GM12878 (cell line): ENCODE data around the gene DNAJC16. TPM values are rescaled to one million over a fixed set of nuclear protein-coding genes. Genes with fewer than 3 reads are reported as not detected.

Experiments
- ATAC-seq: fragments of 200-7000 bp; cut with Tn5 transposase; 3 replicates; pipeline ENCODE4 v1.9.1; 2020; ENCODE audit warnings: mild to moderate bottlenecking, moderate library complexity
- BruUV-seq: library from RNA; stranded (reverse); fragments of 400-500 nt; replicated peaks from 2 replicates; lab custom pipeline; 2021; lab: Mats Ljungman, UMichigan
- CTCF ChIA-PET: fragments of 300-600 bp; sonication (Branson Sonifier 250); formaldehyde crosslinking; extraction: SDS; loops from one replicate; lab custom pipeline; 2021; ENCODE audit warnings: inconsistent platforms; lab: Yijun Ruan, JAX
- POLR2A ChIA-PET: fragments of 350-600 bp; formaldehyde crosslinking; extraction: SDS; loops from one replicate; lab custom pipeline; 2021; ENCODE audit warnings: inconsistent platforms; lab: Charles Lee
- RAD21 ChIA-PET: fragments of 300-600 bp; sonication (Branson Sonifier 250); formaldehyde crosslinking; loops from one replicate; lab custom pipeline; 2023; ENCODE audit warnings: antibody characterized with exemption; ENCODE audit not compliant: unreplicated experiment; lab: Charles Lee
- SMC1A ChIA-PET: fragments of 300-600 bp; sonication (Branson Sonifier 250); formaldehyde crosslinking; loops from one replicate; lab custom pipeline; 2023; ENCODE audit not compliant: unreplicated experiment, uncharacterized antibody; lab: Charles Lee
- DNase-seq: peaks from one replicate; pipeline ENCODE4 v3.0.0-alpha.2; 2011; ENCODE audit warnings: low read depth, low spot score
- FAIRE-seq: peaks from 3 replicates; lab custom pipeline; 2011; peaks lifted over from hg19 to GRCh38; lab: Jason Lieb, UNC
- H2AFZ ChIP-seq: 2 replicates; pipeline ENCODE4 v1.6.0; 2011; ENCODE audit warnings: low read depth, low read length, control low read depth; ENCODE audit not compliant: control insufficient read depth
- H3K27ac ChIP-seq: 2 replicates; pipeline ENCODE4 v1.5.1; 2011; ENCODE audit warnings: control low read depth; ENCODE audit not compliant: control insufficient read depth, insufficient read depth
- H3K27me3 ChIP-seq, 2 experiments: replicated peaks in 1 of 2; 2 replicates each; pipeline versions ENCODE4 v1.6.0 to v1.6.1; 2011; ENCODE audit warnings: low read length in 1 of 2; ENCODE audit not compliant: control insufficient read depth in 2 of 2, insufficient read depth in 2 of 2
- H3K36me3 ChIP-seq, 2 experiments: 2 replicates each; pipeline ENCODE4 v1.5.1; 2011; ENCODE audit warnings: low read length in 1 of 2; ENCODE audit not compliant: control insufficient read depth in 2 of 2, insufficient read depth in 2 of 2
- H3K4me1 ChIP-seq: 2 replicates; pipeline ENCODE4 v1.6.1; 2011; ENCODE audit warnings: mild to moderate bottlenecking, low read length, moderate library complexity, mixed read lengths; ENCODE audit not compliant: control insufficient read depth, insufficient read depth
- H3K4me2 ChIP-seq: 2 replicates; pipeline ENCODE4 v1.6.0; 2011; ENCODE audit warnings: control low read depth; ENCODE audit not compliant: control insufficient read depth, insufficient read depth
- H3K4me3 ChIP-seq: fragments of 200-600 bp; sonication (generic); 2 replicates; pipeline ENCODE4 v1.5.1; 2016
- H3K79me2 ChIP-seq: 2 replicates; pipeline ENCODE4 v1.6.0; 2011; ENCODE audit warnings: low read length; ENCODE audit not compliant: control insufficient read depth, insufficient read depth
- H3K9ac ChIP-seq: 2 replicates; pipeline ENCODE4 v1.8.0; 2011; ENCODE audit warnings: low read length, control low read depth, mixed read lengths; ENCODE audit not compliant: control insufficient read depth, insufficient read depth
- H3K9me3 ChIP-seq: replicated peaks from 3 replicates; pipeline ENCODE4 v1.5.1; 2011; ENCODE audit warnings: mild to moderate bottlenecking, low read length; ENCODE audit not compliant: control insufficient read depth, insufficient read depth
- H4K20me1 ChIP-seq: 2 replicates; pipeline ENCODE4 v1.6.0; 2011; ENCODE audit not compliant: control insufficient read depth, insufficient read depth
- BACH1 ChIP-seq: fragments of 450-650 bp; IDR thresholded peaks from 2 replicates; pipeline ENCODE4 v1.6.1; 2017; ENCODE audit warnings: mild to moderate bottlenecking, borderline replicate concordance
- LARP7 ChIP-seq: fragments of 450-650 bp; IDR thresholded peaks from 2 replicates; pipeline ENCODE4 v1.6.1; 2017; ENCODE audit warnings: mild to moderate bottlenecking
- MTA2 ChIP-seq: fragments of 450-650 bp; IDR thresholded peaks from 2 replicates; pipeline ENCODE4 v1.6.1; 2016; ENCODE audit warnings: low read depth, mild to moderate bottlenecking, moderate library complexity
- MTA3 ChIP-seq: IDR thresholded peaks from 2 replicates; pipeline ENCODE4 v1.6.1; 2012; ENCODE audit warnings: low read length, inconsistent platforms, borderline replicate concordance
- NFIC ChIP-seq: IDR thresholded peaks from 2 replicates; pipeline ENCODE4 v1.6.1; 2012; ENCODE audit warnings: low read depth, mild to moderate bottlenecking, inconsistent platforms, low read length, moderate library complexity
- SREBF2 ChIP-seq: IDR thresholded peaks from 2 replicates; pipeline ENCODE4 v1.6.1; 2012; ENCODE audit warnings: mild to moderate bottlenecking, low read length
- TCF3 ChIP-seq: IDR thresholded peaks from 2 replicates; pipeline ENCODE4 v1.6.1; 2012; ENCODE audit warnings: low read depth, mild to moderate bottlenecking, low read length, borderline replicate concordance; ENCODE audit not compliant: insufficient read depth
- TCF7 ChIP-seq: IDR thresholded peaks from 2 replicates; pipeline ENCODE4 v1.6.1; 2014; ENCODE audit warnings: antibody characterized with exemption, borderline replicate concordance
- ZNF384 ChIP-seq: IDR thresholded peaks from 2 replicates; pipeline ENCODE4 v1.6.1; 2012; ENCODE audit warnings: low read depth, mild to moderate bottlenecking, low read length, improper control_type of control experiment, borderline replicate concordance
- WGBS: methylation state at CpG from one replicate; pipeline ENCODE4 v1.1.6; 2016; ENCODE audit warnings: low lambda C conversion rate; ENCODE audit not compliant: insufficient replicate concordance, insufficient coverage; ENCODE audit errors: missing lambda C conversion rate; 5-methylcytosine and 5-hydroxymethylcytosine counted together
- in situ Hi-C: fragments of 300-500 bp; cut with MboI; formaldehyde crosslinking; loops from 9 replicates; pipeline ENCODE4 v1.14.3; 2018; ENCODE audit warnings: mixed read lengths
- intact Hi-C: fragments of 100-400 bp; cut with micrococcal nuclease; formaldehyde crosslinking; loops from one replicate; pipeline ENCODE4 v1.14.2; 2022; ENCODE audit not compliant: unreplicated experiment
- polyA plus RNA-seq, 11 experiments: library from polyadenylated mRNA; depleted of rRNA in 4 of 11; unstranded in 6 of 11; stranded (reverse) in 5 of 11; fragments of >200 nt; fragmentation: Nextera tagmentation in 4 of 11; fragmentation: Illumina TruSeq in 1 of 11; extraction: Ambion mirVana in 4 of 11; extraction: Trizol in 1 of 11; gene quantifications; 1 replicate in 1 of 11; 2 replicates in 10 of 11; pipeline versions ENCODE4 v1.2.1 to v1.2.3, GENCODE V29; 2011 to 2016; ENCODE audit warnings: inconsistent platforms in 2 of 11, missing spikeins in 2 of 11, low read depth in 1 of 11
- total RNA-seq, 4 experiments: library from RNA; depleted of rRNA in 3 of 4; stranded (reverse); fragments of >200 nt in 3 of 4; fragmentation: Illumina TruSeq in 1 of 4; extraction: Trizol in 1 of 4; gene quantifications; 2 replicates each; pipeline versions ENCODE4 v1.2.1 to v1.2.3, GENCODE V29; 2013 to 2021
- TF ChIP-seq, protein P1 (sequence below), 3 experiments: IDR thresholded peaks in 2 of 3; conservative IDR thresholded peaks in 1 of 3; 2 replicates each; pipeline ENCODE4 v1.5.1; 2011; ENCODE audit warnings: low read depth in 3 of 3, low read length in 3 of 3, mild to moderate bottlenecking in 3 of 3, control low read depth in 2 of 3, moderate library complexity in 2 of 3, inconsistent platforms in 1 of 3, mixed read lengths in 1 of 3; ENCODE audit not compliant: control insufficient read depth in 2 of 3, insufficient read depth in 1 of 3; ENCODE audit errors: extremely low read depth in 1 of 3
- TF ChIP-seq, protein P2 (sequence below): IDR thresholded peaks from 2 replicates; pipeline ENCODE4 v1.6.1; 2012; ENCODE audit warnings: mild to moderate bottlenecking, low read depth, low read length
- TF ChIP-seq, protein P3 (sequence below): fragments of 450-650 bp; IDR thresholded peaks from 2 replicates; pipeline ENCODE4 v1.6.1; 2017; ENCODE audit warnings: low read depth, mild to moderate bottlenecking, moderate library complexity

Gene DNAJC16
- total and polyA plus RNA-seq, 10 of the 15 experiments (the other 5 are each of a cell fraction or from before 2014, with no cell fraction given), result 2.4 to 12.7 (median 7.8) TPM

- TF ChIP-seq, protein P1, sequence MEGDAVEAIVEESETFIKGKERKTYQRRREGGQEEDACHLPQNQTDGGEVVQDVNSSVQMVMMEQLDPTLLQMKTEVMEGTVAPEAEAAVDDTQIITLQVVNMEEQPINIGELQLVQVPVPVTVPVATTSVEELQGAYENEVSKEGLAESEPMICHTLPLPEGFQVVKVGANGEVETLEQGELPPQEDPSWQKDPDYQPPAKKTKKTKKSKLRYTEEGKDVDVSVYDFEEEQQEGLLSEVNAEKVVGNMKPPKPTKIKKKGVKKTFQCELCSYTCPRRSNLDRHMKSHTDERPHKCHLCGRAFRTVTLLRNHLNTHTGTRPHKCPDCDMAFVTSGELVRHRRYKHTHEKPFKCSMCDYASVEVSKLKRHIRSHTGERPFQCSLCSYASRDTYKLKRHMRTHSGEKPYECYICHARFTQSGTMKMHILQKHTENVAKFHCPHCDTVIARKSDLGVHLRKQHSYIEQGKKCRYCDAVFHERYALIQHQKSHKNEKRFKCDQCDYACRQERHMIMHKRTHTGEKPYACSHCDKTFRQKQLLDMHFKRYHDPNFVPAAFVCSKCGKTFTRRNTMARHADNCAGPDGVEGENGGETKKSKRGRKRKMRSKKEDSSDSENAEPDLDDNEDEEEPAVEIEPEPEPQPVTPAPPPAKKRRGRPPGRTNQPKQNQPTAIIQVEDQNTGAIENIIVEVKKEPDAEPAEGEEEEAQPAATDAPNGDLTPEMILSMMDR (IDR thresholded peaks at IDR 0.05 in 2 of 3, conservative IDR thresholded peaks at IDR 0.05 in 1 of 3; ENCODE audit: control insufficient read depth in 2 of 3, extremely low read depth in 1 of 3, insufficient read depth in 1 of 3, low read depth in 3 of 3, low read length in 3 of 3), result no peak
- TF ChIP-seq TCF3 (no peak), ZNF384 (no peak), SREBF2 (no peak)
These were observed 69.4 kb downstream of the DNAJC16 start (continued) for GRCh38 chr1:15595809-15596617.

- Histone ChIP-seq H3K27me3 (no peaks in the 10 kb centered on the region), H3K79me2 (no peaks in the 10 kb centered on the region), H3K9ac (no peak overlapping the region), H3K9me3 (no peaks in the 10 kb centered on the region), H3K4me1 (no peaks in the 10 kb centered on the region; the same call in 1 of the 2 replicates), H3K4me2 (no peak overlapping the region), H3K36me3 (no peaks in the 10 kb centered on the region), H4K20me1 (no peaks in the 10 kb centered on the region), H3K4me3 (no peak overlapping the region), H2AFZ (no peak overlapping the region), H3K27ac (no peak overlapping the region)
- in situ Hi-C loops (no loop called here), intact Hi-C loops (no loop called here)
- WGBS, result 31% methylated on average over 2 of the region's 2 CpGs
- ATAC-seq, result no peak
- DNase-seq, result no peak
- ChIA-PET POLR2A (interaction anchor here (1.0 kb wide), 1 partner anchor 121 kb away, joined by 3 read pairs; no protein-coding TSS in a partner anchor), RAD21 (interaction anchor here (1.4 kb wide), 1 partner anchor 29 kb away, joined by 3 read pairs; no protein-coding TSS in a partner anchor), SMC1A (interaction anchor here (1.1 kb wide), 1 partner anchor 10 kb away, joined by 3 read pairs; no protein-coding TSS in a partner anchor), CTCF (no interaction called here)
- no peak for TF ChIP-seq MTA2
- TF ChIP-seq NFIC, result no peak
- TF ChIP-seq TCF7, result no peak
- no peak for TF ChIP-seq MTA3
- TF ChIP-seq BACH1, result no peak
- TF ChIP-seq, protein P2, sequence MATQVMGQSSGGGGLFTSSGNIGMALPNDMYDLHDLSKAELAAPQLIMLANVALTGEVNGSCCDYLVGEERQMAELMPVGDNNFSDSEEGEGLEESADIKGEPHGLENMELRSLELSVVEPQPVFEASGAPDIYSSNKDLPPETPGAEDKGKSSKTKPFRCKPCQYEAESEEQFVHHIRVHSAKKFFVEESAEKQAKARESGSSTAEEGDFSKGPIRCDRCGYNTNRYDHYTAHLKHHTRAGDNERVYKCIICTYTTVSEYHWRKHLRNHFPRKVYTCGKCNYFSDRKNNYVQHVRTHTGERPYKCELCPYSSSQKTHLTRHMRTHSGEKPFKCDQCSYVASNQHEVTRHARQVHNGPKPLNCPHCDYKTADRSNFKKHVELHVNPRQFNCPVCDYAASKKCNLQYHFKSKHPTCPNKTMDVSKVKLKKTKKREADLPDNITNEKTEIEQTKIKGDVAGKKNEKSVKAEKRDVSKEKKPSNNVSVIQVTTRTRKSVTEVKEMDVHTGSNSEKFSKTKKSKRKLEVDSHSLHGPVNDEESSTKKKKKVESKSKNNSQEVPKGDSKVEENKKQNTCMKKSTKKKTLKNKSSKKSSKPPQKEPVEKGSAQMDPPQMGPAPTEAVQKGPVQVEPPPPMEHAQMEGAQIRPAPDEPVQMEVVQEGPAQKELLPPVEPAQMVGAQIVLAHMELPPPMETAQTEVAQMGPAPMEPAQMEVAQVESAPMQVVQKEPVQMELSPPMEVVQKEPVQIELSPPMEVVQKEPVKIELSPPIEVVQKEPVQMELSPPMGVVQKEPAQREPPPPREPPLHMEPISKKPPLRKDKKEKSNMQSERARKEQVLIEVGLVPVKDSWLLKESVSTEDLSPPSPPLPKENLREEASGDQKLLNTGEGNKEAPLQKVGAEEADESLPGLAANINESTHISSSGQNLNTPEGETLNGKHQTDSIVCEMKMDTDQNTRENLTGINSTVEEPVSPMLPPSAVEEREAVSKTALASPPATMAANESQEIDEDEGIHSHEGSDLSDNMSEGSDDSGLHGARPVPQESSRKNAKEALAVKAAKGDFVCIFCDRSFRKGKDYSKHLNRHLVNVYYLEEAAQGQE, result no peak
- TF ChIP-seq, protein P3, sequence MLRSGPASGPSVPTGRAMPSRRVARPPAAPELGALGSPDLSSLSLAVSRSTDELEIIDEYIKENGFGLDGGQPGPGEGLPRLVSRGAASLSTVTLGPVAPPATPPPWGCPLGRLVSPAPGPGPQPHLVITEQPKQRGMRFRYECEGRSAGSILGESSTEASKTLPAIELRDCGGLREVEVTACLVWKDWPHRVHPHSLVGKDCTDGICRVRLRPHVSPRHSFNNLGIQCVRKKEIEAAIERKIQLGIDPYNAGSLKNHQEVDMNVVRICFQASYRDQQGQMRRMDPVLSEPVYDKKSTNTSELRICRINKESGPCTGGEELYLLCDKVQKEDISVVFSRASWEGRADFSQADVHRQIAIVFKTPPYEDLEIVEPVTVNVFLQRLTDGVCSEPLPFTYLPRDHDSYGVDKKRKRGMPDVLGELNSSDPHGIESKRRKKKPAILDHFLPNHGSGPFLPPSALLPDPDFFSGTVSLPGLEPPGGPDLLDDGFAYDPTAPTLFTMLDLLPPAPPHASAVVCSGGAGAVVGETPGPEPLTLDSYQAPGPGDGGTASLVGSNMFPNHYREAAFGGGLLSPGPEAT, result no peak
- no peak for TF ChIP-seq LARP7
- no TSS peak for BruUV-seq
- FAIRE-seq, result no peak
These were observed 71.8 kb downstream of the DNAJC16 start for GRCh38 chr1:15598436-15598835.
